HepG2 (cell line): ENCODE measurements around the gene FOXA3. TPM values are rescaled to one million over a fixed set of nuclear protein-coding genes. Genes with fewer than 3 reads are reported as not detected.
A peak's percentile ranks its signal among the peaks of the same experiment; 100 is the strongest.

Experiments used
- FOXJ3 ChIP-seq: sonication (generic); formaldehyde crosslinking; IDR thresholded peaks from 2 replicates; pipeline ENCODE4 v1.4.0; 2020; ENCODE audit warnings: missing genetic modification reagents, mild to moderate bottlenecking, borderline replicate concordance
- GABPB1 ChIP-seq: IDR thresholded peaks from 2 replicates; pipeline ENCODE4 v1.6.1; 2016; ENCODE audit warnings: mild to moderate bottlenecking, missing genetic modification reagents, moderate library complexity, missing compliant biosample characterization
- HNF1B ChIP-seq: sonication (generic); formaldehyde crosslinking; IDR thresholded peaks from 2 replicates; pipeline ENCODE4 v1.5.1; 2020; ENCODE audit warnings: mild to moderate bottlenecking, moderate library complexity, missing genetic modification reagents
- KDM1A ChIP-seq: IDR thresholded peaks from 2 replicates; pipeline ENCODE4 v1.6.1; 2016; ENCODE audit warnings: missing compliant biosample characterization
- NR2F6 ChIP-seq, 2 experiments: IDR thresholded peaks; 2 replicates each; pipeline ENCODE4 v1.6.1; 2016; ENCODE audit warnings: antibody characterized with exemption in 1 of 2, mild to moderate bottlenecking in 1 of 2
- PCBP2 ChIP-seq: fragments of 200-400 bp; formaldehyde crosslinking; optimal IDR thresholded peaks from 2 replicates; pipeline ENCODE3; 2018; ENCODE audit warnings: low read length, low read depth; ENCODE audit not compliant: poor library complexity, severe bottlenecking
- PRDM15 ChIP-seq: sonication (generic); formaldehyde crosslinking; IDR thresholded peaks from 2 replicates; pipeline ENCODE4 v1.4.0; 2020; ENCODE audit warnings: missing genetic modification reagents
- RNF219 ChIP-seq: sonication (generic); formaldehyde crosslinking; IDR thresholded peaks from 2 replicates; pipeline ENCODE4 v1.5.0; 2020; ENCODE audit warnings: mild to moderate bottlenecking, missing genetic modification reagents
- SOX6 ChIP-seq, 2 experiments: fragments of 450-650 bp in 1 of 2; sonication (generic) in 1 of 2; formaldehyde crosslinking in 1 of 2; IDR thresholded peaks; 2 replicates each; pipeline versions ENCODE4 v1.4.0 to v1.6.1; 2017 to 2020; ENCODE audit warnings: antibody characterized with exemption in 1 of 2, mild to moderate bottlenecking in 1 of 2, missing genetic modification reagents in 1 of 2
- SRSF1 ChIP-seq: fragments of 200-400 bp; formaldehyde crosslinking; optimal IDR thresholded peaks from 2 replicates; pipeline ENCODE3; 2017; ENCODE audit warnings: mild to moderate bottlenecking, low read depth, low read length, moderate library complexity
- ZBTB33 ChIP-seq: sonication (generic); formaldehyde crosslinking; IDR thresholded peaks from 2 replicates; pipeline ENCODE4 v1.4.0; 2020; ENCODE audit warnings: missing genetic modification reagents
- ZMYM4 ChIP-seq: sonication (generic); formaldehyde crosslinking; IDR thresholded peaks from 2 replicates; pipeline ENCODE4 v1.8.1; 2023; ENCODE audit warnings: mild to moderate bottlenecking, missing genetic modification reagents
- ZNF205 ChIP-seq: IDR thresholded peaks from 2 replicates; pipeline ENCODE4 v1.6.1; 2018; ENCODE audit warnings: missing biosample characterization, missing genetic modification reagents
- ZNF335 ChIP-seq: sonication (generic); formaldehyde crosslinking; IDR thresholded peaks from 2 replicates; pipeline ENCODE4 v1.4.0; 2020; ENCODE audit warnings: missing genetic modification reagents
- ZNF337 ChIP-seq: sonication (generic); formaldehyde crosslinking; IDR thresholded peaks from 2 replicates; pipeline ENCODE4 v1.5.1; 2020; ENCODE audit warnings: missing genetic modification reagents, low read depth, mild to moderate bottlenecking, borderline replicate concordance
- ZNF574 ChIP-seq: sonication (generic); formaldehyde crosslinking; IDR thresholded peaks from 2 replicates; pipeline ENCODE4 v1.4.0; 2020; ENCODE audit warnings: missing genetic modification reagents
- polyA plus RNA-seq, 8 experiments: library from polyadenylated mRNA; depleted of rRNA in 3 of 8; stranded (reverse) in 7 of 8; unstranded in 1 of 8; fragments of >200 nt; fragmentation: Illumina TruSeq in 4 of 8; extraction: Trizol in 4 of 8; gene quantifications; 2 replicates each; pipeline versions ENCODE4 v1.2.1 to v1.2.3, GENCODE V29; 2011 to 2016; ENCODE audit warnings: low read depth in 4 of 8, missing spikeins in 1 of 8, mixed read lengths in 1 of 8; ENCODE audit not compliant: insufficient read depth in 1 of 8
- total RNA-seq, 5 experiments: library from RNA; depleted of rRNA; stranded (reverse); fragments of >200 nt; fragmentation: Illumina TruSeq; extraction: Trizol; gene quantifications; 2 replicates each; pipeline ENCODE4 v1.2.3, GENCODE V29; 2016; ENCODE audit warnings: low read depth in 1 of 5

FOXA3 gene
- total and polyA plus RNA-seq, 2 of the 13 experiments (the other 11 are each of a cell fraction or from before 2014, with no cell fraction given), result 29.8 to 47.6 TPM

- TF ChIP-seq ZNF205 (CRISPR knock-in tag) (no peak), PRDM15 (CRISPR knock-in tag) (no peak), RNF219 (CRISPR knock-in tag) (0 out of 2 replicates have a peak, but pooled peaks have one; percentile 14), ZNF337 (no peak), ZMYM4 (CRISPR knock-in tag) (peak; percentile 62), ZNF335 (CRISPR knock-in tag) (no peak), SRSF1 (peak; percentile 99), GABPB1 (CRISPR knock-in tag) (0 out of 2 replicates have a peak, but pooled peaks have one; percentile 31), ZBTB33 (no peak), NR2F6 (IDR thresholded peaks at IDR 0.05) (peak; percentile 88), NR2F6 (CRISPR knock-in tag; IDR thresholded peaks at IDR 0.05) (peak; percentile 86), FOXJ3 (peak; percentile 31; the same call in 1 of the 2 replicates), PCBP2 (peak; percentile 74), ZNF574 (peak; percentile 55; the same call in 1 of the 2 replicates), SOX6 (IDR thresholded peaks at IDR 0.05) (no peak), SOX6 (CRISPR knock-in tag; IDR thresholded peaks at IDR 0.05) (peak; percentile 32; the same call in 1 of the 2 replicates), HNF1B (CRISPR knock-in tag) (peak; percentile 100), KDM1A (no peak)
Observed at GRCh38 chr19:45881909-45882528, 17.9 kb downstream of the FOXA3 start (continued).
